HCT116 (cell line): ENCODE results near the gene SHF.

Experiments used
- CBX3 ChIP-seq: IDR thresholded peaks from 2 replicates; pipeline ENCODE4 v1.6.1; 2012; ENCODE audit warnings: low read depth
- CEBPB ChIP-seq: IDR thresholded peaks from 2 replicates; pipeline ENCODE4 v1.6.1; 2012; ENCODE audit warnings: low read depth
- EGR1 ChIP-seq: IDR thresholded peaks from 2 replicates; pipeline ENCODE4 v1.6.1; 2012; ENCODE audit warnings: low read depth
- ELF1 ChIP-seq: IDR thresholded peaks from 2 replicates; pipeline ENCODE4 v1.6.1; 2012; ENCODE audit warnings: low read depth, borderline replicate concordance
- JUND ChIP-seq: IDR thresholded peaks from 2 replicates; pipeline ENCODE4 v1.6.1; 2012
- POLR2A ChIP-seq: IDR thresholded peaks from 2 replicates; pipeline ENCODE4 v1.7.0; 2011; ENCODE audit warnings: borderline replicate concordance; ENCODE audit not compliant: insufficient read depth, insufficient read length; ENCODE audit errors: extremely low read depth
- POLR2AphosphoS5 ChIP-seq: IDR thresholded peaks from 2 replicates; pipeline ENCODE4 v1.6.1; 2011; ENCODE audit warnings: mild to moderate bottlenecking, low read depth, low read length, moderate library complexity
- RAD21 ChIP-seq: IDR thresholded peaks from 2 replicates; pipeline ENCODE4 v1.6.1; 2012; ENCODE audit warnings: low read depth, mild to moderate bottlenecking
- SIN3A ChIP-seq: IDR thresholded peaks from 2 replicates; pipeline ENCODE4 v1.6.1; 2012; ENCODE audit warnings: low read depth
- YY1 ChIP-seq: IDR thresholded peaks from 2 replicates; pipeline ENCODE4 v1.6.1; 2011; ENCODE audit warnings: low read length, low read depth, moderate library complexity, mild to moderate bottlenecking; ENCODE audit not compliant: insufficient replicate concordance; ENCODE audit errors: extremely low read depth
- ZFX ChIP-seq: fragments of 450-650 bp; IDR thresholded peaks from 2 replicates; pipeline ENCODE4 v1.6.1; 2017
- TF ChIP-seq, protein P1 (sequence below), 3 experiments: fragments of 200-600 bp in 1 of 3; sonication (generic) in 1 of 3; IDR thresholded peaks in 2 of 3; conservative IDR thresholded peaks in 1 of 3; 2 replicates each; pipeline ENCODE4 v1.5.1; 2012 to 2017; ENCODE audit warnings: low read depth in 2 of 3, low read length in 2 of 3, antibody characterized with exemption in 1 of 3, borderline replicate concordance in 1 of 3, control low read depth in 1 of 3, mild to moderate bottlenecking in 1 of 3, mixed read lengths in 1 of 3, mixed run types in 1 of 3, moderate library complexity in 1 of 3; ENCODE audit not compliant: insufficient read depth in 1 of 3

DNA sequence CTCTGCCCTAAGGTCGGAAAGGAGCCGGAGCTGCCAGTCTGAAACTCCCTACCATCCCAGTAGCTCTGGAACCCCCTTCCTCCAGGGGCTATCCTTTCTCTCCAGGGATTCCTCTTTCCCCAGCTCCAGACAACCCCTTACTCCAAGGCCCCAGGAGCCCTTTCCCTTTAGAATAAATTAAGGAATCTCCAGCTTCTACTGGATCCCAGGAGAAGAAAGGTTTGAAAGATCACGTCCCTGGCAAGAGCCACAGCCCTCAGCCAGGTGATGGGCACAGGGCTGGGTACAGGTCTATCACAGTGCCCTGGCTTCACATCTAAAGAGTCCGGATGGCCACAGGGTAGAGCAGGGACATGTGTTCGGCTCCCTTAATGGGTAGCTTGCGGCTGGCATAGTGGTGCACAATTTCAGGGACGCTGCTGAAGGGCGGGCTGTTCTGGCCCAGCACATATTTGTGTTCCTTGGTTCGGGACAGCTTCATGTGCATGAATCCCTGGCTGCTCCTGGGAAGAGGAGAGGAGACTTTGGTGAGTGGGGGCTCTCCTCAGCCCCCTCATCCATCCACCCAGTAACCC, 20.0 kb downstream of the SHF start:
- TF ChIP-seq, protein P1, sequence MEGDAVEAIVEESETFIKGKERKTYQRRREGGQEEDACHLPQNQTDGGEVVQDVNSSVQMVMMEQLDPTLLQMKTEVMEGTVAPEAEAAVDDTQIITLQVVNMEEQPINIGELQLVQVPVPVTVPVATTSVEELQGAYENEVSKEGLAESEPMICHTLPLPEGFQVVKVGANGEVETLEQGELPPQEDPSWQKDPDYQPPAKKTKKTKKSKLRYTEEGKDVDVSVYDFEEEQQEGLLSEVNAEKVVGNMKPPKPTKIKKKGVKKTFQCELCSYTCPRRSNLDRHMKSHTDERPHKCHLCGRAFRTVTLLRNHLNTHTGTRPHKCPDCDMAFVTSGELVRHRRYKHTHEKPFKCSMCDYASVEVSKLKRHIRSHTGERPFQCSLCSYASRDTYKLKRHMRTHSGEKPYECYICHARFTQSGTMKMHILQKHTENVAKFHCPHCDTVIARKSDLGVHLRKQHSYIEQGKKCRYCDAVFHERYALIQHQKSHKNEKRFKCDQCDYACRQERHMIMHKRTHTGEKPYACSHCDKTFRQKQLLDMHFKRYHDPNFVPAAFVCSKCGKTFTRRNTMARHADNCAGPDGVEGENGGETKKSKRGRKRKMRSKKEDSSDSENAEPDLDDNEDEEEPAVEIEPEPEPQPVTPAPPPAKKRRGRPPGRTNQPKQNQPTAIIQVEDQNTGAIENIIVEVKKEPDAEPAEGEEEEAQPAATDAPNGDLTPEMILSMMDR (IDR thresholded peaks at IDR 0.05 in 2 of 3, conservative IDR thresholded peaks at IDR 0.05 in 1 of 3; ENCODE audit: borderline replicate concordance in 1 of 3, insufficient read depth in 1 of 3, low read depth in 2 of 3, low read length in 2 of 3), result no peak; a peak in 1 of 6 replicates
- no peak for TF ChIP-seq POLR2A
- no peak for TF ChIP-seq CBX3
- no peak for TF ChIP-seq POLR2AphosphoS5
- TF ChIP-seq CEBPB, result no peak
- TF ChIP-seq SIN3A, result no peak
- TF ChIP-seq JUND, result no peak
- no peak for TF ChIP-seq YY1
- no peak for TF ChIP-seq RAD21
- TF ChIP-seq ZFX, result no peak
- TF ChIP-seq ELF1, result no peak
- no peak for TF ChIP-seq EGR1
